Astrocyte of the spinal cord (primary cell): ENCODE results near the gene SERPINA3.

Experiments used
- DNase-seq: peaks from one replicate; pipeline ENCODE4 v3.0.0; 2011; ENCODE audit warnings: low read depth, low spot score
- H3K4me3 ChIP-seq: 2 replicates; pipeline ENCODE4 v1.5.1; 2011; ENCODE audit warnings: low read depth, mild to moderate bottlenecking, low read length, moderate library complexity
- CTCF ChIP-seq: IDR thresholded peaks from 2 replicates; pipeline ENCODE4 v1.5.1; 2012; ENCODE audit warnings: low read depth, mild to moderate bottlenecking, low read length, inconsistent platforms
- in situ Hi-C: cut with HindIII; loops from 2 replicates; pipeline ENCODE4 v1.10.0; 2017; ENCODE audit warnings: low sequenced_read_pairs

SERPINA3 gene

GRCh38 chr14:94623422-94623809 lies 11.2 kb downstream of the SERPINA3 start:
- in situ Hi-C loops: no loop called here
- TF ChIP-seq CTCF: no peak
- DNase-seq: no peak
- no peak overlapping the region for H3K4me3 ChIP-seq

- H3K4me3 ChIP-seq: no peak overlapping the region
- no peak for DNase-seq
- in situ Hi-C loops: no loop called here
- no peak for TF ChIP-seq CTCF
These were observed 11.8 kb downstream of the SERPINA3 start for GRCh38 chr14:94623856-94624499.

GRCh38 chr14:94624537-94625352 lies 12.6 kb downstream of the SERPINA3 start:
- in situ Hi-C loops: no loop called here
- TF ChIP-seq CTCF: no peak
- no peak overlapping the region for H3K4me3 ChIP-seq
- no peak for DNase-seq

- no peak overlapping the region for H3K4me3 ChIP-seq
- no peak for DNase-seq
- TF ChIP-seq CTCF: no peak
- in situ Hi-C loops: no loop called here
These were observed 13.1 kb downstream of the SERPINA3 start for GRCh38 chr14:94625353-94625635.

GRCh38 chr14:94628578-94628977 lies 16.4 kb downstream of the SERPINA3 start:
- H3K4me3 ChIP-seq: no peak overlapping the region
- in situ Hi-C loops: no loop called here
- no peak for TF ChIP-seq CTCF
- no peak for DNase-seq

- no peak for TF ChIP-seq CTCF
- H3K4me3 ChIP-seq: no peak overlapping the region
- no peak for DNase-seq
- in situ Hi-C loops: no loop called here
These were observed 18.2 kb downstream of the SERPINA3 start for GRCh38 chr14:94630396-94630795.
